GM18858 (cell line): ENCODE measurements around the gene TLR9.

Experiments
- ATAC-seq: cut with Tn5 transposase; IDR thresholded peaks from one replicate; pipeline ENCODE4 v1.9.1; 2021; ENCODE audit not compliant: unreplicated experiment

TLR9 gene

DNA sequence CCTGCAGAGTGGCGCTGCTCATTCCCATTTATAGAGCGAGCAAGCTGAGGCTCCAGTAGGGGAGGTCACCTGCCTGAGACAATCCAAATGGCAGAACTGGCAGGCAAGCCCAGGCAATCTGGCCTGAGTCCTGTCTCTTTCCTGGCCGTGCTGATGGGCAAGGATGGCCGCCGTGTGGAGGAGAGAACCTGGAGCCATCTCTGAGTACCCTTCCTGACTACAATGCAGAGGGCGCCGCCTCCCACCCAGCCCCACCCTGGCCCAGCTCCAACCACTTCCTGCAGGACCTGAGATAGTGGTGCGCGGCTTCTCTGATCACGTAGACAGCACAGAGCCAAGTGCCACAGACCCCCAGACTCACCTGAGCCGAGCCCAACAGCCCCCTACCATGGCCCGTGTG, 7.0 kb downstream of the TLR9 start:
- no peak for ATAC-seq

DNA sequence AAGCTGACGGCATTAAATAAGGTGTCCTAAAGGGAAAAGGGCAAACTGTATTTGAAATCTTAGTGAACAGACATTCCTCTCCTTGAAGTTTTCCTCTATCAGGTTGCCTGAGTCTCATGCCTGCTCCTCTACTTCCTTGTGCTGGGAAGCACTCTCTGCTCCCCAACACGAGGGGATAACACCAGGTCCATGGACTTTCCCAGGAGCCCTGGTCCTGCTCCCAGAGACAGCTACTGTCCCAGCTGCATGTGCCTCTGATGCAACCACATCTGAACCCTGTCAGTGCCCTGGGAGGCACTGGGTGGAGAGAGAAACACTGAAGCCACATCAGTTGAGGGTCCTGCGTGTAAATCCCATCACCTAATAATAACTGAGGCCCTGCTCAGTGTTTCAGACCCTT, 7.4 kb downstream of the TLR9 start:
- no peak for ATAC-seq

DNA sequence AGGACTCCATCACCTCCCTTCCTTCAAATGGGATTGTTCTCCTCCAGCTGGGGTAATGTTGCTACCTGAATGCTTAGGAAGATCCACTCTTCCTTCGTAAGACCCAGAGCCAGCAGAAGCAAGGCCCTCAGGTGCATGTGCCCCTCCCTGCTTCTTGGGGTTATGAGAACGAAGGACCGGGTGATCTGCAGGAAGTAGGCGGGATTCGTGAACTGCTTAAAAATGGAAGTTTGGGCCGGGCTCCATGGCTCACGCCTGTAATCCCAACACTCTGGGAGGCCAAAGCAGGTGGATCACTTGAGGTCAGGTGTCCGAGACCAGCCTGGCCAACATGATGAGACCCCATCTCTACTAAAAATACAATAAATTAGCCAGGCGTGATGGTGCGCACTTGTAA, 8.0 kb downstream of the TLR9 start:
- ATAC-seq: no peak

DNA sequence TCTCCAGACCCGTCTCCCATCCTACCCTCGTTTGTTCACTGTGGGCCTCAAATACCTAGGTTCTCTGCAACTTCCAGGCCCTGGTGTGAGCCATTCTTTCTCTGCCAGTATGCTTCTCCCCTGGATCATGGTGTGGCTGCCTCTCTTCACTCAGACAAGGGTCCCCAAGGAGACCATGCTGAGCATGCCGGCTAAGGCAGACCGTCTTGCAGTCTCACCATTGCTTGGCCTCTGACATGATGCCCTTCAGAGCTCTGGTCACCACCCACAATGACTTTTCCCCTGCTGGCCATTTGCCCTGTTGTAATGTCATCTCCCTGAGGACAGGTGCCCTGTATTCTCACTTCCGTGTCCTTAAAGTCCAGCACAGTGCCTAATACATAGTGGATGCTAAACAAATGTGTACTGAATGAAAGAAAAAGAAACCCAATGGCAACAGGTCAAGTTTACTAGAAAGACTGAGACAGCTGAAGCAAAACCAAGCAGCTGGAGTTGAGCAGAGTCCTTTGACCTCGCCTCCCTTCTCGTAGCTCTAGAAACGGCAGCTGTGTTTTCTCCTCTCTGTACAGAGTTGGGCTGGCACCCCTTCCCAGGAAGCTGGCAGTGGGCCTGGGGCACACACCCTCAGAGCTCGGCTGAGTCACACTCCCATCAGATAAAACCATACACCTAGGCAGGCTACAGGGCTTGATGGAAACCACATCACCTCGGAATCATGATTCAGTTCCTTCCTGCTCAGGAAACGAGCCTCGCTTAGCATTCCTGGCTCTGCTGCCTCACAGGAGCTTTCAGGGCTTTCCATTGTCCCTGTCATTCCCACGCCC, 8.6 kb downstream of the TLR9 start:
- ATAC-seq: no peak

DNA sequence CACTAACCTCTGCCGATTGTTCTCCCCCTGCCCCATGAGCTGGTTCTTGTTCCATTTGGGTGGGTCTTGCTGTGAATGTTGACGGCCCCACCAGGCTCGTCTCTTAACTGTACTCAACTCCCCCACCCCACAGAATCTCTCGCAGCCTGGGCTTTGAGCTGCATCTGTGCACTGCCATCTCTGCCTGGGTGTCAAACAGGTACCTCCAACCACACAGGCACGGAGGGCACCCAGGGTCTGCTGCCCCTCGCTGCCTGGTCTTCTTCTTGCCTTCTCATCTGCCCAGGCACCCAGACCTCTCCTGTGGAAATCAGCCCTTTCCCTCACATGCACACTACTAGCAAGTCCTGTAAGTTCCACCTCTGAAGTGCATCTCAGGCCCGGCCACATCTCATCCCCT, 10.1 kb downstream of the TLR9 start:
- ATAC-seq: no peak

DNA sequence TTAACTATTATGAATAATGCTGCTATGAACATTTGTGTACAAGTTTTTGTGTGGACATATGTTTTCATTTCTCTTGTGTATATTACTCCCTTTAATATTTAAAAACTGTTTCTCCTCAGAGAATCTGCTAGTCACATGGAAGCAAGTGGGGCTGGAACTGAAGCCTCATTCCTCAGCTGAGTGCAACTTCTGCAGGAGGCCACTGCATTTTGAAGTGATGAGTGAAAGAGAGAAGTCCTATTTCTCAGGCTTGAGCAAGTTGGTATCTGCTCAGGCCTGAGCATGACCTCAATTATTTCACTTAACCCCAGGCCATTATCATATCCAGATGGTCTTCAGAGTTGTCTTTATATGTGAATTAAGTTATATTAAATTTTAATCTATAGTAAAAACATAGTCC, 11.5 kb downstream of the TLR9 start:
- ATAC-seq: no peak

DNA sequence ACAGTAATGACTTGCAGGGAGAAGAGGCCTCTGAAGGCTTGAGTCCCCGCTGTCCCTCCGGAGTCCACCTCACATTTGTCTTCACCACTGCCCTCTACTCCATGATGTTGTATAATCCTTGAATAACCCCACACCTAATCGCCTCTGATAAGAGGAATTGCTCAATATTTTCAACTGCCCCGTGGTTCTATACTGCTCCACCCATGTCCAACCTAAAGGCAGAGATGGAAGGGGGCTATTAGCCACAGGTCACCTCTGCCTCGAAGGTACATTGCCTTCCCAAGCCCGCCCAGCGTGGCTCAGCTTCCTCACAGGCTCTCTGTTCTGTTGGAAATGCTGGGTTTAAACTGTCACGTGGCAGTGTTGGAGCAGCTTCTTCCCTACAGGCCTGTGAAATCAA, 12.4 kb downstream of the TLR9 start:
- no peak for ATAC-seq

DNA sequence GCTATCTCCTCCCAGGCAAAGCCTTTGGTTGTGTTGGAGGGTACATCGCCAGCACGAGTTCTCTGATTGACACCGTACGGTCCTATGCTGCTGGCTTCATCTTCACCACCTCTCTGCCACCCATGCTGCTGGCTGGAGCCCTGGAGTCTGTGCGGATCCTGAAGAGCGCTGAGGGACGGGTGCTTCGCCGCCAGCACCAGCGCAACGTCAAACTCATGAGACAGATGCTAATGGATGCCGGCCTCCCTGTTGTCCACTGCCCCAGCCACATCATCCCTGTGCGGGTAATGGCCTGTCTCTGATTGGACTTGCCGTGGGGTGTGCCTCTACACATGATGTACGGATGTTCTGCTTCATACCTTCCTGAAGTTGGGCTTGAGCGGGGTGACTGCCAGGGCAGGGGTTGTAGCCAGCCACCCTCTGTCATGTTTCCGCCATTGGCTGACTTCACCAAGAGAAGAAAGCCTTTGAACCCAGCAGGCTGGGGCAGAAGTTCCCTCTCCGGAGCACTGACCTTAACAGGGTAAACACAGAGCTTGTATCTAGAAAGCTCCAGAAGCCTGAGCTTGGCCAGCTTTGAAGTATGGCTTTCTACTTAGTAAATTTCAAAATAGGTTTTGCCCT, 14.1 kb downstream of the TLR9 start:
- no peak for ATAC-seq

DNA sequence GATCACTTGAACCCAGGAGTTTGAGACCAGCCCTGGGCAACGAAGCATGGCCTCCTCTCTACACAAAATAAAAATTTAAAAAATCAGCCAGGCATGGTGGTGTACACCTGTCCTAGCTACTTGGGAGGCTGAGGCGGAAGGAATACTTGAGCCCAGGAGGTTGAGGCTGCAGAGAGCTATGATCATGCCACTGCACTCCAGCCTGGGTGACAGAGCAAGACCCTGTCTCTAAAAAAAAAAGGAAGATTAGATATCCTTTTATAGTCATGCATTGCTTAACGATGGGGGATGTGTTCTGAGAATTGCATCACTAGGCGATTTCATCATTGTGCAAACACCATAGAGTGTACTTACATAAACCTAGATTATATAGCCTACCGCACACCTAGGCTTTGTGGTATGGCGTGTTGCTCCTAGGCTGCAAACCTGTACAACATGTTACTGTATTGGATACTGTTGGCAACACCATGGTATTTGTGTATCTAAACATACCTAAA, 14.8 kb downstream of the TLR9 start:
- no peak for ATAC-seq

DNA sequence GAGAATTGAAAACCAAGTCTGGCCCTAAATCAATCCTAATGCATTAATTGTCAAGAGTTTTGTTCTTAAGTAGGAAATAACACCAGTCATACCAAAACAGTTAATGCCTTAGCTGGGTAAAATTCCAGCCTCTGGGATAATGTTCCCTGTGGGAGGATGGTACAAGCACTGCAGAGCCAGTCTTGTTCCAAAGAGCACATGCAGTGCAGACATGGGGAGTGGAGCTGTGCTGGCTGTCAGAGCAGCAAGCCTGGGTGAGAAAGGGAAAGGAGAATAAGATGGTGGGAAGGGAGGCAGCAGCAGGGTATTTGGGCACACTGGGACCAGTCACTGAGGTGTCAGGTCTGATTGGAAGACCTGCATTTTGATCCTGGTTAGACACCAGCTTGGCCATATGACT, 15.4 kb downstream of the TLR9 start:
- no peak for ATAC-seq

DNA sequence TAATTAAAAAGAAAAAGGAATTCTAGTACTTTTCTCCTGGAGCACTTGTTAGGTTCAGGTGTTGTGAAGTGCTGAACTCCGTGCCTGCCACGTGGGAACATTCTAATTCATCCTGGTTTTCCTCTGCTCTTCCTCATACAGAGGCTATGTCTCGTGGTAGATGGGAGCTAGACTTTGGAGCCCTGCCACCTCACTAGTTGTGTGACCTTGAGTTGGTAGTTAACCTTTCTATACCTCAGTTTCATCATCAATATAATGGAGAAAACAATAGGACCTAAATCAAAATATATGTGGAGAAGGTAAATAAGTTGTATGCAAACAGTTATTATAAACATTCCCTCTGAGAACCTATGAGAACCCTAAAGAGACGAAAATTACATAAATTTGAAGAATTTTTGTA, 16.9 kb downstream of the TLR9 start:
- no peak for ATAC-seq

DNA sequence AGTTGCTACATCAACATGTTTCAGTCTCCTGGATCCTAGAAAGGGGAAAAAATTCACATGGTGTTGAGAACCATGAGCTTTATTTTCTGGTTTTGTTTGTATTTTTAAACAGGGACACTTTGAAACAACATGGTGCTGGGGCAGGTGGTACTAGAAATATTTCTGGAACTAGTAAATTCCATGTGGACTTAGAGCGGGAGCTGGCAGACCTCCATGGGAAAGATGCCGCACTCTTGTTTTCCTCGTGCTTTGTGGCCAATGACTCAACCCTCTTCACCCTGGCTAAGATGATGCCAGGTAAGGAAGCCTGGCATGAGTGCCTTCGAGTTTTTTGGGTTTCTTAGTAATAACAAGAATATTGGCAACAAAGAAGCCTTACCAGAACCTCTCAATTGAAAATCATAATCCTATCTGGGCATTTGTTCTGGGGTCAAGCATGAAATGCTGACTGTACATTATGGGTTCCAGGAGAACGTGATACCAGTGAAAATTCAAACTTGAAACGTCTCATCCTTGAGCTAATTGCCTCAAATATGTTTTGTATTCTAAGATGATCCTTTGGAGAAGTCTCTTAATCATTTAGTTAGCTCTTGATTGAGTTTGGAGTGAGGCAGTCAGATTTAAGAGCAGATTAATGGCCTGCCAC, 19.6 kb downstream of the TLR9 start:
- ATAC-seq: no peak

DNA sequence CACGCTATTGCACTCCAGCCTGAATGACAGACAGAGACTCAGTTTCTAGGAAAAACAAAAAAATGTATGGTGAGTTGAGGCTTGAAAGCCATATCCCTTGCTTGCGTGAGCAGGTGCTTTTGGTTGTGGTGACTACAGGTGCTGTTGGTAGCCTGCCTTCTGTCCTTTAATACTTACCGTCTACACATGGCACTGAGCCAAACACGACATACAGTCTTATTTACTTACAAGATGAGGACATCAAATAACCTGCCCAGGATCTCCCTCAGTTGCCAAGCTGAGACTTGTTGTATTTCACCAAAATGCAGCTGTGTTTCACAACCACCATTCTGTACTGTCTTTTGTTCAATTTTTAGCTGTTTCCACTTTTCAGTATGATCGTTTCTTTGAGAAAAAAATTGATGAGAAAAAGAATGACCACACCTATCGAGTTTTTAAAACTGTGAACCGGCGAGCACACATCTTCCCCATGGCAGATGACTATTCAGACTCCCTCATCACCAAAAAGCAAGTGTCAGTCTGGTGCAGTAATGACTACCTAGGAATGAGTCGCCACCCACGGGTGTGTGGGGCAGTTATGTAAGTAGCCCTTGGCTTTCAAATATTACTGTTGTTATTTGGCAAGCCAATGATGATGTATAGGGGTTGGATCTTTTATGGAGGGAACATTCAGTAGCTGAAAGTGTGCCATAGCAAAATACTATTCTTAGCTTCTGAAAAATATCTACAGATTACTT, 20.9 kb downstream of the TLR9 start:
- ATAC-seq: no peak

DNA sequence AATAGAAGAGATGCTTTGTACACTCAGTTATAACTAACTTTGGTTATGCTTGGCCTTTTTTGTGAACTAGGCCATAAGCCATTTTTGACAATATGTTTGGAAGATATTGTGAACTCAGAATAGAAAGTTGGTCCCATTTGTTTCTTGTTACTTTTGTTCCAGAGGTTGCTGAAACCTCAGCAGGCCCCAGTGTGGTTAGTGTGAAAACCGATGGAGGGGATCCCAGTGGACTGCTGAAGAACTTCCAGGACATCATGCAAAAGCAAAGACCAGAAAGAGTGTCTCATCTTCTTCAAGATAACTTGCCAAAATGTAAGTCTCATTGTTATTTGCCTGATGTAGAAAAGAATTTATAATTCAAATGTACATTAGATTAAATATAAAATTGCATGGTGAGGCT, 21.7 kb downstream of the TLR9 start:
- ATAC-seq: no peak

DNA sequence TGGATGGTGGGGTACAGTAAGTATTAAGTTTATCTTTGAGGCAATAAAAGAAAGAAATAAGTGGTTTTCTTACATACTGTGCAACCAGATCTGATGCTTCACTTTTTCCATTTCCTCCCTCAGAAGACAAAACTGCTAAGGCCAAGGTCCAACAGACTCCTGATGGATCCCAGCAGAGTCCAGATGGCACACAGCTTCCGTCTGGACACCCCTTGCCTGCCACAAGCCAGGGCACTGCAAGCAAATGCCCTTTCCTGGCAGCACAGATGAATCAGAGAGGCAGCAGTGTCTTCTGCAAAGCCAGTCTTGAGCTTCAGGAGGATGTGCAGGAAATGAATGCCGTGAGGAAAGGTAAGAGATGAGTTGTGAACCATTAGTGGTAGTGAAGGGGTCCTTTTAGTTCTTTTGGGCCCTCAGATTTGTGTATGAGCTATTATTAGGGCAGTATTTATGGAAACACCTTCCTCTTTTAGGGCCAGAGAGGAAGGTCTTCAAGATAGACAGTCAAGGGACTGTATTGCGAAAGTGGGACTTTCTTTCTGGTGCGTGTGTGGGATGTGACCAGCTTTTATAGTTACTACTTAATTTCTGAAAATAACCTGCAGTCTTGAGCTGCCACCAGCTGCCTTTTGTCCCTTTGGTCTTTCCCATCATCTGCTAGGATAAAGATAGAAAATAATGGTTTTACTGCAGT, 22.9 kb downstream of the TLR9 start:
- no peak for ATAC-seq

DNA sequence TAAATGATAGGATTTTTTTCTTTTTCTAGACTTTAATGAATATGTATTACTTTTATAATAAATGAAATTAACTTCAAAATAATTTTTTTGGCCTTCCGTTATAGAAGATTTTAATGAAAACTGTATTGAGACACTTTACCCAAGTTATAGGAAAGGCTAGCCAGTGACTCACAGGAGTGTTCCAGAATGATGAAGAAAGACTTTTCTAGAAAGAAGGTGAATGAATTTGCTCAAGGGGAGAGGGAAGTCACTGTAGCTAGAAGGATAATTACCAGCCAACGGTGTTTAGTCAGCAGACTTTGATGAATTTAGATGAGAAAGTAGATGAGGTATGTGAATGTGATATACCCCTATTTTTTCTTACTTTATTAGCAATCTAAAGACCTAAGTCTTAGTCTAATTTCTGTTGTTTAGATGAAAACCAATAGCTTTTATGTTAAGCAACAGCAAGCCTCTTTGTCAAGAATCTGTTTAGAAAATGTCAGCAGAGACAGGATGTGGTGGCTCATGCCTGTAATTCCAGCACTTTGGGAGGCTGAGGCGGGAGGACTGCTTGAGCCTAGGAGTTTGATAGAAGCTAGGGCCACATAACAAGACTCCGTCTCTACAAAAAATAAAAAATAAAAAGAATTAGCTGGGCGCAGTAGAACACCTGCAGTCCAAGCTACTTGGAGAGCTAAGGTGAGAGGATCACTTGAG, 24.3 kb downstream of the TLR9 start:
- no peak for ATAC-seq

DNA sequence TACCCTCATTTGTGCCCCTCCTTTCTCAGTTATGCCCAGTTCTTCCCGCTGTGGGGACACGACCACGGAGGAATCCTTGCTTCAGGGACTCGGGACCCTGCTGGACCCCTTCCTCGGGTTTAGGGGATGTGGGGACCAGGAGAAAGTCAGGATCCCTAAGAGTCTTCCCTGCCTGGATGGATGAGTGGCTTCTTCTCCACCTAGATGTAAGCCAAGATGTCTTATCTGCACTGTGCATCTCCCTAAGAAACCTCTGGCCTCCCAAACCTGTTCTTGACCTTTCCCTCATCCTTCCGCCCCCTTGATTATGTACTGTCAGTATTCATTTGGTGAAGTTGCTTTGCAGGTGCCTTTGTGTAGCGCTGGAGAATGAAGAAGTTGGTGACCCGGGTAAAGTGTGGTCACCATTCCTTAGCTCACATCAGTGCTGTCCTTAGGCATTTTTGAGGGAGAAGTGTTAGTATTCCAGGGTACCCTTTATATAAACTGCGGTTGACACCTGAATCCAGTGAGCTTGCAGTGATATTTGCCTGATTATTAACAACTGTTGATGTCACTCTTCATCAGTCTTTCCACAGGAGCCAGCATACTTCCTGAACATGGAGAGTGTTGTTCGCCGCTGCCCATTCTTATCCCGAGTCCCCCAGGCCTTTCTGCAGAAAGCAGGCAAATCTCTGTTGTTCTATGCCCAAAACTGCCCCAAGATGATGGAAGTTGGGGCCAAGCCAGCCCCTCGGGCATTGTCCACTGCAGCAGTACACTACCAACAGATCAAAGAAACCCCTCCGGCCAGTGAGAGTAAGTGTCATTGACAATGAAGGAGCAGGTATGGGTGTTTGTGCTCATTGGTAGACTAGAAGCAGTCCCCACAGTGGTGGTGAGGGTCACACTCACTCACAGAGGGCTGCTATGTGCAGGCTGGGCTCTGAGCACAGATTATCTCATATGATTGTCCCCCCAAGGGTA, 26.5 kb downstream of the TLR9 start:
- ATAC-seq: no peak

DNA sequence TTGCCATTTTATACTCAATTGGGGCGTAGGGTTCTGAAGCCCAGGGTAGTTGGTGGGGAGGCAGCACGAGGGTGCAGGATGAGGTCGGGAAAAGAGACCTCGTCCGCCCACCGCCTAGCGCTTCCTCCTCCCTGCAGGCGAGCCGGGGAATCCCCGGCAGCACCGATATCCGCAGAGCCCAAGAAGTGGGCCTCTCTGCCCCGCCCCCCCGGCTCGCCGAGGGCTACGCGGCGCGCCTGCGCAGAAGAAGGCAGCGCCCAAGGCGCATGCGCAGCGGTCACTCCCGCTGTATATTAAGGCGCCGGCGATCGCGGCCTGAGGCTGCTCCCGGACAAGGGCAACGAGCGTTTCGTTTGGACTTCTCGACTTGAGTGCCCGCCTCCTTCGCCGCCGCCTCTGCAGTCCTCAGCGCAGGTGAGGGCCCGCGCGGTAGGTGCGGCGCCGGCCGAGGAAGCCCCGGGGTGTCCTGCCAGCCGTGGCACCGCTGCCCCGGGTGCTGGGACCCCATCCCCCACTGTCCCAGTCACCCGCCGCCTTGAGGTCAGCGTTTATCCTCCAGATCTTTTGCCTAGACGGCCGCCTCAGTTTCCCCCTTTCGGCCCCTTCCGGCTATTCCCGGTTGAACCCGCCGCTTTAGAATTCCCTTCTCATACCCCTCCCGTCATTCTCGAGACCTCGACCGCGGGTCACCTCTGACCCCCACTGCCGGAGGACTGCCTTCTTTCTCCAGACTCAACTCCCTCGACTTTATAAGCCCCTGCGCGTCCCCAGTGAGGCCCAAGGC, 27.4 kb downstream of the TLR9 start, which contains the start of gene ALAS1:
TSS of gene ALAS1 (plus strand) at position 319 of the 784 bp plus-strand sequence. CDS start 1,082 bp downstream, outside the sequence.
- peak; percentile 54 for ATAC-seq
